IPS DF 6.9 (cell line): ENCODE data around the gene KCTD3.

Experiments
- DNase-seq: peaks from one replicate; pipeline ENCODE4 v3.0.0-alpha.2; 2013; ENCODE audit warnings: low read depth, low spot score
- H3K27ac ChIP-seq: one replicate; pipeline ENCODE4 v1.5.1; 2013; ENCODE audit warnings: low read length, control low read depth
- H3K27me3 ChIP-seq: 2 replicates; pipeline ENCODE4 v1.6.1; 2013; ENCODE audit warnings: mild to moderate bottlenecking, low read length; ENCODE audit not compliant: control insufficient read depth, insufficient read depth
- H3K36me3 ChIP-seq: 2 replicates; pipeline ENCODE4 v1.6.1; 2013; ENCODE audit warnings: low read length; ENCODE audit not compliant: control insufficient read depth, insufficient read depth
- H3K4me1 ChIP-seq: 2 replicates; pipeline ENCODE4 v1.6.1; 2013; ENCODE audit warnings: low read length; ENCODE audit not compliant: control insufficient read depth, insufficient read depth
- H3K4me3 ChIP-seq: 2 replicates; pipeline ENCODE4 v1.5.1; 2013; ENCODE audit warnings: mild to moderate bottlenecking, low read length
- H3K9me3 ChIP-seq: 2 replicates; pipeline ENCODE4 v1.6.1; 2013; ENCODE audit warnings: low read length, inconsistent platforms; ENCODE audit not compliant: control insufficient read depth, insufficient read depth
- WGBS: extraction: QIAGEN DNeasy Blood & Tissue Kit; methylation state at CpG from one replicate; pipeline ENCODE4 v1.1.7; 2013; ENCODE audit warnings: mixed read lengths, missing lambda C conversion rate; ENCODE audit not compliant: insufficient read length, insufficient coverage; 5-methylcytosine and 5-hydroxymethylcytosine counted together

The KCTD3 gene

GRCh38 chr1:215651867-215652266 is 84.8 kb downstream of the KCTD3 start:
- Histone ChIP-seq H3K9me3 (no peaks in the 10 kb centered on the region), H3K27ac (no peak overlapping the region), H3K36me3 (no peaks in the 10 kb centered on the region), H3K4me1 (peaks cover 6% of the 10 kb centered on the region), H3K4me3 (no peak overlapping the region), H3K27me3 (no peaks in the 10 kb centered on the region)
- DNase-seq, result no peak
- no CpG with 5 or more reads among the region's 3 CpGs for WGBS

- Histone ChIP-seq H3K27me3 (no peaks in the 10 kb centered on the region), H3K9me3 (no peaks in the 10 kb centered on the region), H3K36me3 (no peaks in the 10 kb centered on the region), H3K4me1 (peaks cover 6% of the 10 kb centered on the region), H3K4me3 (no peak overlapping the region), H3K27ac (no peak overlapping the region)
- no peak for DNase-seq
- no CpG with 5 or more reads among the region's 1 CpG for WGBS
These were observed 85.3 kb downstream of the KCTD3 start for GRCh38 chr1:215652371-215652770.

GRCh38 chr1:215657047-215657446 is 89.9 kb downstream of the KCTD3 start:
- H3K4me3 ChIP-seq, result no peak overlapping the region
- no peaks in the 10 kb centered on the region for H3K9me3 ChIP-seq
- H3K27ac ChIP-seq, result no peak overlapping the region
- no peaks in the 10 kb centered on the region; the same call in 1 of the 2 replicates for H3K4me1 ChIP-seq
- WGBS, result no CpG with 5 or more reads among the region's 4 CpGs
- no peak for DNase-seq
- no peaks in the 10 kb centered on the region for H3K27me3 ChIP-seq
- H3K36me3 ChIP-seq, result no peaks in the 10 kb centered on the region

GRCh38 chr1:215660259-215660658 is 93.2 kb downstream of the KCTD3 start:
- H3K4me3 ChIP-seq, result no peak overlapping the region
- 0 out of 2 replicates have a peak, but pooled peaks cover 2% of the 10 kb centered on the region for H3K4me1 ChIP-seq
- no peaks in the 10 kb centered on the region for H3K27me3 ChIP-seq
- H3K9me3 ChIP-seq, result no peaks in the 10 kb centered on the region
- H3K36me3 ChIP-seq, result no peaks in the 10 kb centered on the region
- H3K27ac ChIP-seq, result no peak overlapping the region
- no peak for DNase-seq

GRCh38 chr1:215661033-215661432 is 93.9 kb downstream of the KCTD3 start:
- Histone ChIP-seq H3K9me3 (no peaks in the 10 kb centered on the region), H3K27me3 (no peaks in the 10 kb centered on the region), H3K36me3 (no peaks in the 10 kb centered on the region), H3K4me3 (no peak overlapping the region), H3K4me1 (0 out of 2 replicates have a peak, but pooled peaks cover 2% of the 10 kb centered on the region), H3K27ac (no peak overlapping the region)
- no CpG with 5 or more reads among the region's 1 CpG for WGBS
- DNase-seq, result no peak

- Histone ChIP-seq H3K9me3 (no peaks in the 10 kb centered on the region), H3K27me3 (no peaks in the 10 kb centered on the region), H3K36me3 (no peaks in the 10 kb centered on the region), H3K27ac (no peak overlapping the region), H3K4me3 (no peak overlapping the region), H3K4me1 (peaks cover 5% of the 10 kb centered on the region; the same call in 1 of the 2 replicates)
- DNase-seq, result no peak
- WGBS, result no CpG with 5 or more reads among the region's 4 CpGs
These were observed 98.1 kb downstream of the KCTD3 start for GRCh38 chr1:215665215-215665614.

GRCh38 chr1:215667761-215668160 is 100.7 kb downstream of the KCTD3 start:
- Histone ChIP-seq H3K27ac (no peak overlapping the region), H3K4me1 (peaks cover 5% of the 10 kb centered on the region; the same call in 1 of the 2 replicates), H3K9me3 (no peaks in the 10 kb centered on the region), H3K4me3 (no peak overlapping the region), H3K36me3 (no peaks in the 10 kb centered on the region), H3K27me3 (no peaks in the 10 kb centered on the region)
- WGBS, result no CpG with 5 or more reads among the region's 2 CpGs
- DNase-seq, result no peak

GRCh38 chr1:215669806-215670491 is 102.8 kb downstream of the KCTD3 start:
- no peak for DNase-seq
- peaks cover 4% of the 10 kb centered on the region; the same call in 1 of the 2 replicates for H3K4me1 ChIP-seq
- no CpG with 5 or more reads among the region's 4 CpGs for WGBS
- H3K36me3 ChIP-seq, result no peaks in the 10 kb centered on the region
- H3K27me3 ChIP-seq, result no peaks in the 10 kb centered on the region
- no peak overlapping the region for H3K27ac ChIP-seq
- no peak overlapping the region for H3K4me3 ChIP-seq
- no peaks in the 10 kb centered on the region for H3K9me3 ChIP-seq
